Stimulated activated CD8-positive, alpha-beta memory T cell treated with anti-CD3 and anti-CD28 coated beads, Interleukin-4, amount 100 ng/mL, for 4 hours (primary cell): ENCODE measurements around the gene TMC8.
"Not testable (repeated sequence)": the region's sequence is repeated elsewhere in the genome, so short reads cannot be mapped to it uniquely, and the experiment has no call there.

ENCODE experiments used
- DNase-seq, 2 donors: peaks; one replicate each; pipeline ENCODE4 v3.0.0-alpha.2; 2020; ENCODE audit warnings: low read depth in 2 of 2, low spot score in 1 of 2

The TMC8 gene

DNA sequence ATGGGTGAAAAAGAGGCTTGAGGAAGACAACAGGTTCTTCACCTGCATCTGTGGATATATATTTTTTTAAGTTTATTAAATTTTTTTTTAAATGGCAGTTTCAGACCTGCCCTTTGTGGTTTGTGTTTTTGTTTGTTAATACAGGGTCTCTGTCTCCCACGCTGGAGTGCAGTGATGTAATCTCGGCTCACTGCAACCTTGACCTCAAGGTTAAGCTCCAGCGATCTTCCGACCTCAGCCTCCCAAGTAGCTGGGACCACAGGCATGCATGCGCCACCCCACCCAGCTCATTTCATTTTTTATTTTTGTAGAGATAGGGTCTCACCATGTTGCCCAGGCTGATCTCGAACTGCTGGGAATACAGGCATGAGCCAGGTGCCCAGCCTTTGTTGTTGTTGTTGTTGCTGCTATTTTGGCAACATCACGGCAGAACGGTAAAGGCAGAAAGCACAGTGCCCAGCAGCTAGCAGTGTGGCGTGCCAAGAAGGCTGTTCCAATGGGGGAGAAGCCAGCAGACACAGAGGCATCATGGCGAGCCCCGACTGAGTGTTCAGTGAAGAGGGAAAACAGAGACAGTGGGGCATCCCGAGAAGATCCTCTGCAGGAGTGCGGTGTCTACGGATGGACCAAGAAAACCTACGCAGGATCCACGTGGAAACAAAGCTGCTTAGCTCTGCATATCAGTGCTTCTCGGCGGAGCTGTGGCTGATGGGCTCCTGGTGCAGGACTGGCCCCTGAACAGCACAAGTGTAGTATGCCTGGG, 21.7 kb upstream of the TMC8 start:
- no peak for DNase-seq

DNA sequence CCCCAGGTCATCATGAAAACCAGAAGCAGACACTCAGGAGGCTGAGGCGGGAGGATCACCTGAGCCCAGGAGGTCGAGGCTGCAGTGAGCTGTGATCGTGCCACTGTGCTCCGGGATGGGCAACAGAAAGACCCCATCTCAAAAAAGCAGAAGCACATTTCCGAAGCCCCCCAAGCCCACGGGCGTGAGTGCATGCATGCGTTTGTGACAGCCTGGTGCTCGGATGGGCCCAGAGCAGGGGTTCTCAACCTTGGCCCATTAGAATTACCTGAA, 21.1 kb upstream of the TMC8 start:
- no peak for DNase-seq

DNA sequence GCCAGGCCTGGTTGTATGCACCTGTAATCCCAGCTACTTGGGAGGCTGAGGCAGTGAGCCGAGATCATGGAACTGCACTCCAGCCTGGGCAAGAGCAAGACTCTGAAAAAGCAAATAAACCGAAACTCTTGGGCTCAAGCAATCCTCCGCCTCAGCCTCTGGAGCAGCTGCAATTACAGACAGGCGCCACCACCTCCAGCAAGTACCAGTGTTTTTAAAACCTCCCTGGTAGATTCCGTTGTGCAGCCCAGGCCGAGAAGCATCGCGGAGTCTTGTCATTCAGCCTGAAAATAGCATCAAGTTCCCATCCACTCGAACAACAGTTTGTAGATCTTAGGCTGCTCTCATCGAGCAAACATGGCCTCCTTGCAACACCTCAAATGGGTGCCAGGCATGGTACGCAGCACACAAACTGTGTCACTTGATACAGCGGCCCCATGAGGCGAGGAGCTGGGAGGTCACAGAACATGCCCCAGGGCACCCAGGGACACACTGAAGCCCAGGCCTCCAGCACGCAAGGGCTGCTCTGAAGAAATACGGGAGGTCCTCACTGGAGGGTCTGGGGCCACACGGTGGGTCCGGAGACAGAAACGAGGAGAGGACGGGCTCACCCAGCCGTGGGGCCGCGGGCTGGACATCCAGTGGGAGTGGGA, 20.1 kb upstream of the TMC8 start:
- DNase-seq, result no peak

DNA sequence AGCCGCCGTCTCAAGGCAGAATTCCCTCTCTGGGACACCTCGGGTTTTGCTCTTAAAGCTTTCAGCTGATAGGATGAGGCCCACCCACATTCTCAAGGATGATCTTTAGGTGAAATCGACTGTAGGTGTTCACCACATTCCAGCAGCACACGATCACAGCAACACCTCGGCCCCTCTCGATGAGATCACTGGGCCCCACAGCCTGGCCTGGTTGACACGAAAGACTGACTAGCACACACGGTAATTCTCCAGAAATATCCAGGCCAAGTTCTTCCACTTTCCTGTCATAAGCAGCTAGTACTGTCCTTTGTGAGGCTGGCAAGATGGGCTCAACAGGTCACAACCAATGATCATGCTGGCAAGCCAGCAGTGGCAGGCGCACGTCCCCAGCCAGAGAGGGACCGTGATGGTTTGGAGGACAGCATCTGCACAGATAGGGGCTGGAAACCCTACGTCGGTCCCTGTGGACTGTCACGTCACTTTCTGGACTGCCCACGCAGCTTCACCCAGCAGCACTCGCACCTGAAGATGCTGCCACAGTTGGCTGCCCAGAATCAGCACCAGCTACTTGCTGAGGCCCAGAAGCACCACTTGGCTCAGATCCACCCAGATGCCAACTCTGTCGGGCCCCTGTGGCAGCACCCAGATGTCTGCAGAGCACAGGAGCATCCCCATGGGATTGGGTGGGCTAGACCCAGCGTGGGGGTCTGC, 19.4 kb upstream of the TMC8 start:
- no peak for DNase-seq

DNA sequence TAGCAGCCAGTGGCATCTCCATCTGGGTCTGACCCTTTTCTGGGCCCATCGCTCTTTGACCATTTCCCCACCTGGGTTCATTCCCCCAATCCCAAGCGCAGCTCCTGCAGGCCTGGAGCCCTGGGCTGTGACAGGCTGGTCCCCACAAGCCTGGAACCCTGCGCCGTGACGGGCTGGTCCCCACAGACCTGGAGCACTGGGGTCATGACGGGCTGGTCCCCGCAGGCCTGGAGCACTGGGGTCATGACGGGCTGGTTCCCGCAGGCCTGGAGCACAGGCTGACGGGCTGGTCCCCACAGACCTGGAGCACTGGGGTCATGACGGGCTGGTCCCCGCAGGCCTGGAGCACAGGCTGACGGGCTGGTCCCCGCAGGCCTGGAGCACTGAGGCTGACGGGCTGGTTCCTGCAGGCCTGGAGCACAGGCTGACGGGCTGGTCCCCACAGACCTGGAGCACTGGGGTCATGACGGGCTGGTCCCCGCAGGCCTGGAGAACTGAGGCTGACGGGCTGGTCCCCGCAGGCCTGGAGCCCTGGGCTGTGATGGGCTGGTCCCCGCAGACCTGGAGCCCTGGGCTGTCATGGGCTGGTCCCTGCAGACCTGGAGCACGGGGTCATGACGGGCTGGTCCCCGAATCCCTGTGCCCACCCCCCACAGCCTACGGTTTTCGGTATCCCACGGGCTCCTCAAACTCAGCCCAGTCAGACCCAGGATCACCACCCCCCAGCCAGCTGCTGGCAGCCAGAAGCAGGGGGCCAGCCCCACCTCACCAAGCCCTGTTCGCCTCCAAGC, 18.6 kb upstream of the TMC8 start:
- DNase-seq, result no peak

DNA sequence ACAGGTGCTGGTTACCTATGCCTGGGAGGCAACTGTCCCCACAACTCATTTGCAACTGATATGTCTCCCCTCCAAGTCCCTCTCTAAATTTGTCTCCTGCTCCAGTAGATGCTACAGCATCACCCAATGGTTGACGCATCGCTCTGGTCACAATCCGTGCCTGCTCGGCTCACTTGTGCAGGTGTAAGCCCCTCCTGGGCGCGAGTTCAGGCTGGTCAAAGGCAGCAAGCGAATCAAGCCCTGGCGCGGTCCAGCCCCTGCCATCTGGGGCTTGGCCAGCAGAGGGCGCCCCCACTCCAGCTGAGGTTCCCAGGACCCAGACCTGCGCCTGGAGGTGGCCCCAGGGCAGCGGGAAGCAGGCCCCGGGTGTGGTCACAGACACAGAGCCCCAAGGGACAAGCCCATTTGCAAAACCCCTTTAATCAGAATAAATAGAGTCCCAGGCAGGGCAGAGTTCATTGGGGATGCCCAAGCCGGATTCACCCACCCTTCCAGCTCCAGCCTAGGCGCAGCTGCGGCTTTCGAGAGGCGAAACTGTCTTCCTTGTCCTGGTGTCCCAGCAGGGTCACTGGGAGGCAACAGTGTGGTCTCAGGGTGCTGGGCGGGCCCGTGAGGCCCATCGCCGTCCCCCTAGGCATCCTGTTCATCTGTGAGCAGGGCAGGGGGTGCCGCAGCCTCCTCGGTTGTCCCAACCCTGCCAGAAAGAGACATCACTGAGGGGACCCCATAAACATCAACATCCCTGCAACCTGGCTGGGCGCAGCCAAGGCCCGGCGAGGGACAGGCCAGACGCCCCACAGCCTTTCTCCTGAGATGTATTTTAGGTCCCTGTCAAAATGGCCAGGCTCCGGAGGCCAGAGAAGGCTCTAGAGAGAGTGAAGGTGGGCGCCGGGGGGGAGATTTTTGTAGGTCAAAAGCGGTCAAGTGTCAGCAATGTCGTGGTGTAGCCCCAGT, 17.8 kb upstream of the TMC8 start:
- peak in 1 of 2 donors; percentile 52 for DNase-seq

DNA sequence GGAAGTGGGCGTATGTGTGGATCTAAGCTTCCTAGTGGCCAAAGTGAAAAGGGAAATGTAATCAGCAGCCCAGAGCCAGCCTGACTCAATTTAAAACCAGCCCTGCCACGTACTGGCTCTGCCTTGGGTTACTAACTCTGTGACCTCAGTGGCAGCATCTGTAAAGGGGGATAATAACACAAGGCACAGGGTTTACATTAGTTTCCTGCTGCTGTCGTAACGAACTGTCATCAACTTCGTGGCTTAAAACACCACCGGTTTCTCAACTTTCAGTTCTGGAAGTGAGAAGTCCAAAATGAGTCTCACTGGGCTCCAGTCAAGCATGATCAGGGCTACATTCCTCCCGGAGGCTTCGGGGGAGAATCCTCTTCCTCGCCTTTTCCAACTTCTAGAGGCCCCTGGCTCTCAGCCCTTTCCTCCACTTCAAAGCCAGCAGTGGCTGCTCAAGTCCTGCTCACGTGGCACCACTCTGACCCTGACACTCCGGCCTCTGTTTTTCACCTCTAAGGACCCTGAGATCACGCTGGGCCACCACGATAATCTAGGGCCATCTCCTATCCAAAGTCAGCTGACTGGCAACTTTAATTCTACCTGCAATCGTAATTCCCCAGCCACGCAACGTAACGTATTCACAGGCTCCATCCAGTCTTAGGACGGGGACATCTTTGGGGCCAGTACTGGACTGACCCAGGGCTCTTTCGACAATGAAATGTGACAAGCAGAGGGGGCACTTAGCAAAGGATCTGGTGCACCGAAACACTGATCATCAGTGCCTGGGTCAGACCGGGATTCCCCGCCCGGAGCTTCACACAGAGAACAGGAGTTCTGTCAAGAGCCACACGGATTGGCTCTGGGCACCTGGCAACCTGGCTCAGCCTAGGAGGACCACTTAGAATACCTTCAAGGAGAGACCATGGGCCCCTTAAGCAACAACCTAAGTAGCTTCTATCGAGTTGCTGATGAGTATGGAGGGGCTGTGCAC, 16.5 kb upstream of the TMC8 start:
- no peak for DNase-seq

DNA sequence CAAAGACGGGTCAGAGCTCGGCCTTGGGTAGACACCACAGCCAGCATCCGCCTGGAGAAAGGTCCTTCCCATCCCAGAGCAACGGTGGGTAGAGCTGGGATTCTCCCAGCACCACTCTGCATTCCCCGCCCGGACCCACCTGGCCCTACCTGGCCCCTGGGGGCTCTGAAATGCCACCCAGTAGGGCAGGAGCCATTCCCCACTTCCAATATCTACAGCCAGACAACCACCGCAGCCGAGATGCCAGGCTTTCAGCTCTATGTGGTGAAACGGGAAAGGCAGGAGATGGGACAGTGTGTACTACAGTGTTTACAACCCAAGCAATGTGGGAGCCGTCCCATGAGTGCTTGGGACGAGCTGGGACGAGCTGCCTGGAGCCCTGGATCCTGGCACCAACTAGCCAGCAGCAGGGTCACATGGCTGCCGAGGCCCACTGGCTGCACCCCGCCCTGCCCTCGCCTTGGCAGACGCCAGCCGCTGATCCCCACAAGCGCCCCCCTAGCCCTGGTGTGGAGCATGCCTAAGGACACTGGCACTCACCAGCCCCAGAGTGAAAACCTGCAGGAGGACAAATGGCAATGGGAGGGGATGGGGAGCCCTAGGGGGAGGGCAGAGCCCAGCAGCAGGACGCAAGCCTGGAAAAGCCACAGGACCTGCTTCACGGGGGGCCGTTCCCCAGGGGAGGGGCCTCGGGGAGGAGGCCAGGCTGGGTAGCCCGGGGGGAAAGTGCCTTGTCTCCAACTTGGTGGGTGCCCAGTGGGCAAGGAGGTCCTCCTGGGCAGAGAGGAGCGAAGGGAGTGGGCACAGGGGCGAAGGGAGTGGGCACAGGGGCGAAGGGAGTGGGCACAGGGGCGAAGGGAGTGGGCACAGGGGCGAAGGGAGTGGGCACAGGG, 15.5 kb upstream of the TMC8 start:
- no peak for DNase-seq

DNA sequence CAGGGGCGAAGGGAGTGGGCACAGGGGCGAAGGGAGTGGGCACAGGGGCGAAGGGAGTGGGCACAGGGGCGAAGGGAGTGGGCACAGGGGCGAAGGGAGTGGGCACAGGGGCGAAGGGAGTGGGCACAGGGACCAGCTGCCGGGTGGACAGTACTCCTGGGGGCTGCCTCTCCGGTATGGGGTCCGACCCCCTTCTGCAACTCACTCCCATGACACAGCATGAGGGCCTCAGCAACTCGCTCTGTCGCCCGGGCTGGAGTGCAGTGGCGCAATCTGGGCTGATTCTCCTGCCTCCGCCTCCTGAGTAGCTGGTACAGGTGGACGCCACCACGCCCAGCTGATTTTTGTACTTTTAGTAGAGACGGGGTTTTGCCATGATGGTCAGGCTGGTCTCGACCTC, 14.8 kb upstream of the TMC8 start:
- not testable (repeated sequence) for DNase-seq

DNA sequence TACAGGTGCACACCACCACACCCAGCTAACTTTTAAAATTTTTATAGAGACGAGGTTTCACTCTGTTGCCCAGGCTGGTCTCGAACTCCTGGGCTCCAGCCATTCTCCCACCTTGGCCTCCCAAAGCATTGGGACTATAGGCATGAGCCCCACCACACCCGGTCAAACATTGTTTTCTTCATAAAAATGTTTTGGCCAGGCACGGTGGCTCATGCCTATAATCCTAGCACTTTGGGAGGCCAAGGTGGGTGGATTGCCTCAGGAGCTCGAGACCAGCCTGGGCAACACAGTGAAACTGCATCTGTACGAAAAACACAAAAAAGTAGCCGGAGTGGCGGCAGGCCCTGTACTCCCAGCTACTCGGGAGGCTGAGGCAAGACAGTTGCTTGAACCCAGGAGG, 14.2 kb upstream of the TMC8 start:
- DNase-seq, result no peak

DNA sequence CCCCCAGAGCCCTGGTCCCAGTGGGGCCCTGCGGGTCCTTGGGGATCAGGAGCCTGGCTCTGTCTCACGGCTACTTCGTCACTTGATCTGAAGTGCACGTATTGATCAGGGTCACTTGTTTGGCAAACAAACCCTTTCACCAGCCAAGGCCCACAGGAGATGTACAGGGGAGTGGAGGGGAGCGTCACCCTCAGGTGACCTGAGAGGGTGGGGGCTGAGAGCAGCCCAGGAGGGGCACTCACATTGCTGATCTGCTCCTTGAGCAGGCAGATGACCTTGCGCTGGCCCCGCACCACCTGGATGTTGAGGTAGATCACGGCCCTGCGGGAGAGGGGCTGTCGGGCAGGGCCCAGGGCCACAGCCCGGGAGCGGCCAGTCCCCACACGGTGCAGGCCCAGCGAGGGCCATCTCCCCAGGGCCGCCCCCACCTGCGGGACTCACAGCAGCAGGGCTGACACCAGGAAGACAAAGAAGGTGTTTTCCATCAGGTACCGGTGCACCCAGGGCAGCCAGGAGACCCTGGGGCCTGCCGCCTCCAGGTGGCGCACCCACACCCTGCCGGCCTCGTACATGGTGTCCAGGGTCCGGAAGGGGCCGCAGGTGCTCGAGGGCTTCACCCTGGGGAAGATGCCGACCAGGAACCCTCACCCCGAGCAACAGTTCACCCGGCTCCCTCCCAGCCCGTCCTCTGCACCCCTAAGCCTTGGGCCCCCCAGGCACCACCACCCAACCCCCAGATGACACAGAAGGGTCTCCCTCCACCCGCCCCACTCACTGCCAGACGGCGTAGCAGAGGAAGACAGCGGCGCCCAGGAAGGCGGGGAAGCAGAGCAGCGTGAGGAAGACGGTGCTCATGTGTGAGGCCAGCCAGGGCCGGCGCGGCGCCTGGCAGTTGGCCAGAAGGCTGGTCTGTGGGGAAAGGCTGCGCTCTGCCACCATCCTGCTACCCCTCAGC, 13.3 kb upstream of the TMC8 start:
- no peak for DNase-seq

DNA sequence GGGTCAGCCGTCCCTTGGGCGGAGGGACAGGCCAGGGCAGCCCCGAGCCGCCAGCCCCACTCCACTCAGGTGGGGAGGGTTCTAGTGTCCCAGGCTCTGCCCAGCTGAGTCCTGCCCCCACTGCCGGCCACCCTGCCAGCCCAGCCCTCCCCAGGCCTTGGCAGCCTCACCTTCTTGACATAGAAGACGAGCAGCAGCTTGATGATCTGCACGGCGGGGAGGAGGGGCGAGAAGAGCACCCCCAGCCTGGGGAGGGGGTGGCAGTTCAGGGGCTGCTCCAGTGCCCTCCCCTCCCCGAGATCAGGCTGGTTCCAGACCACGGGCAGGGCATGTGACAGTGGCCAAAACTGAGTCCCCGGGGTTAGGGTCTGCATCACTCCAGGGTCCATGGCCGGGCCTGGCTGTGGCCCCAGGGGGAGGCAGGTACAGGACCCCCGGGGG, 11.8 kb upstream of the TMC8 start:
- no peak for DNase-seq

DNA sequence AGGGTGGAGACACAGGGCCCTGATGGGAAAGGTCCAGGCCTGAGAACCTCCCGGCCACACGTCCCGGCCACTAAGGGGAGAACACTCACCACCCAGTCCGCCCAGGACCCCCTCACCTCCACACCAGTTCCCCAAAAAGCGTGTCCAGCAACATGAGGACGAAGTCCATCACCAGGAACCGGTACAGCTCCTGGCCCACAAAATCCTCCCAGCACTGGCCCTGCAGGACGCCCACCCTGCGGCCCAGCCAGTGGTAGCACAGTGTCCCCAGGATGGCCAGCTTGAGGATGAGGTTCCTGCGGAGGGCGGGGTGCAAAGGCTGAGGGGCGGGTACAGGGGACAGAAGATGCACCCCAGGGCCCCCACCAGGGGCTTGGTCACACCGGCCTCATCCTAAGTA, 10.0 kb upstream of the TMC8 start:
- no peak for DNase-seq

DNA sequence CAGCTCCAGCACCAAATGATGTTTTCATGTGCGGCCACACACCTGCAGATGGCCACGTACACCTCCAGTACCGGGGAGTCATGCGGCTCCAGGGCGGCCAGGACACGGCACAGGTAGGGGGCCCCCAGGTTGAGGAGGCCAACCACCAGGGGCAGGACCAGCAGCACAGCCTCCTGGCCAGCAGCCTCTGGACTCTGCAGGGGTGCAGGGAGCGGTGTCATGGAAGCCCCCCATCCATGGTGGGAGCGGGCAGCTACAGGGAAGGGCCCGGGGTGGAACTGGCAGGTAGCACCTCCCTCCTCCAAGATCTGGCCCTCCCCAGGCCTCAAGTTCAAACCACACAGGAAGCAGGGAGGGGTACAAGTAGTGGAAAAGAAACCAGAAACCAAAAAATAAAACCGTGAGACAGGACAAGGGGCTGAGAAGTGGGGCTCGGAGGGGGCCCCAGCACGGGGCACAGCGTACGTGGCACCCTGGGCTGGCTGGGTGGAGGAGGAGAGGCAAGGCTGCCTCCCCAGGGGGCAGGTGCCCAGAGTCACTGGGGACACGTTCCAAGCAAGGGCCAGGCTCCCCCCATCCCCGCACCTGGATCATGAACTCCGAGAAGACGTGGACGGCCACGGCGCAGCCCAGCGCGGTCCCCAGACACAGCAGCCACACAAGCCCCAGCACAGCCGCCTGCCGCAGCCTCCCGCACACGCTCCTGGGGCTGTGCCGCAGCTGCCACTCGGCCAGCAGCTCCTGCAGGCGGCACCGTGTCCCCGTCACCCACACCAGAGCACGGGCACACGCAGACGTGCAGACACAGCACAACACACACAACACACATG, 9.4 kb upstream of the TMC8 start:
- no peak for DNase-seq

DNA sequence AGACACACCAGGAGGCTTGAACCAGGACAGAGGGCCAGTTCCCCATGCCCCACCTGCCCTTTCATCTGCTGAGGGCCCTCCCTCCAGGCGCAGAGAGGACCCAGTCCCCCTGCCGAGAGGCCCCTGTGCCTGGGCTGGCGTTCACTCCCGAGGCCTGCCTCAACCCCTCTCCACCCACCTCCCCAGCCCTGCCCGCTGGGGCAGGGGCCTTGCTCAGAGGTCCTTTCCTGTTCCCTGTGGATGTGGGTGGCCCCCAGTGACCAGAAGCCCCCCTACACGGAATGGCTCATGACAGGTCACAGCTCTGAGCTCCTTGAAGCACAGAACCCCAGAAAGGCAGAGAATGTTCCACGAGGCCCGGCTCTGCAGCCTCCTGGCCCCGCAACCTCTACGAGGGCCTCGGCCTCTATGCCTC, 8.8 kb upstream of the TMC8 start:
- DNase-seq, result no peak

DNA sequence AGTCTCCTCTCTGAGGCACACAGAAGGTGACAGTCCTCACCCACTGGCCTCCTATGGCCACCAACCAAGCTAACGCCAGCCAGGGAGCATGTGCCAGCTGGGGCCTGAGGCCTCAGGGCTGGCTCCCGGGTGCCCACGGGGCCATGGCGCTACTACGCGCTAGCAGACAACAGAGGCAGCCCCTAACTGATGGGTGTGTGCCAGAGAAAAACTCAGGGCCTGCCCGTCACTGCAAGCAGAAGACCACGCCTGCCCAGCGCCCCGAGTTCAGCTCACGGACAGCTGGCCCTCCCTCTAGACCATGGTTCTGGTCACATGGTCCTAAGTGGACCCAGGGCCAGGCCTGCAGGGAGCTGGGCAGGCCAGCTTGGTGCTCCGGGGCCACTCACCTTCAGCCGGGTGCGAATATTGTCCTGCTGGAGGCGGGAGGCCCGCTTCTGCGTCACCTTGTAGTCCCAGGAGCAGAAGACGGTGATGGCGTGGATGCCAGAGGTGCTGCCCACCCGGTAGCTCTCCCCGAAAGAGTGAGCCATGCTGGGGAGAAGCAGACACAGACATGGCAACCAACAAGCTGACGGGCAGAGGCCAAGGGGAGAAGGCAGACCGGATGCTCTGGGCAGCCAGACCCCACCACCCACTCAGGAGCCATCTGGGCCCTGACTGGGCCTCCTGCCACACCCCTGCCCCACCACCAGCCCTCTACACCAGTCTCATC, 8.2 kb upstream of the TMC8 start:
- DNase-seq, result no peak
